NCI-H526 (cell line): ENCODE results near the gene MEIS1.

Experiments used
- DNase-seq, 2 experiments: peaks; one replicate each; lab custom pipeline; 2025; lab: John Stamatoyannopoulos, UW

Gene MEIS1

GRCh38 chr2:66443979-66444861 lies 9.3 kb downstream of the MEIS1 start:
- no peak for DNase-seq

- DNase-seq, result no peak
Observed at GRCh38 chr2:66445076-66445924, 10.4 kb downstream of the MEIS1 start.

GRCh38 chr2:66445925-66446871 lies 11.3 kb downstream of the MEIS1 start:
- no peak for DNase-seq

GRCh38 chr2:66446941-66447340 lies 12.0 kb downstream of the MEIS1 start:
- no peak for DNase-seq

DNA sequence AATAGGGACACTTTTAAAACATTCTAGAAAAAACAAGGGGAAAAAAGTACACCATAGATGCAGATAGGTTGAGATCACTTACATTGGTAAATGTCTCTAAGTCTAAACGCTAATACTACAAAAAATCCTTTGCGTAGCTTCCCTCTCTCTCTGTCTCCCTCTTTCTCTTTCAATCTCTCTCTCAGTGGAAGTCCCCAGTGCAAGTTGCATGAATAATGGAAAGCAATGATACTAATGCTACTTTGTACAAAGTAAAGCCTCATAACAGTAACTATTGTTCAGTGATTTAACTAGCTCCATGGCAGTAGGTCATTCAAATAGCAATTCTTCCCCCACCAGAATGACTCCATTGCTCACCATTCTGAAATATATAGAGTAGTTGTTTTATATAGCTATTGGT lies 12.8 kb downstream of the MEIS1 start:
- no peak for DNase-seq

DNA sequence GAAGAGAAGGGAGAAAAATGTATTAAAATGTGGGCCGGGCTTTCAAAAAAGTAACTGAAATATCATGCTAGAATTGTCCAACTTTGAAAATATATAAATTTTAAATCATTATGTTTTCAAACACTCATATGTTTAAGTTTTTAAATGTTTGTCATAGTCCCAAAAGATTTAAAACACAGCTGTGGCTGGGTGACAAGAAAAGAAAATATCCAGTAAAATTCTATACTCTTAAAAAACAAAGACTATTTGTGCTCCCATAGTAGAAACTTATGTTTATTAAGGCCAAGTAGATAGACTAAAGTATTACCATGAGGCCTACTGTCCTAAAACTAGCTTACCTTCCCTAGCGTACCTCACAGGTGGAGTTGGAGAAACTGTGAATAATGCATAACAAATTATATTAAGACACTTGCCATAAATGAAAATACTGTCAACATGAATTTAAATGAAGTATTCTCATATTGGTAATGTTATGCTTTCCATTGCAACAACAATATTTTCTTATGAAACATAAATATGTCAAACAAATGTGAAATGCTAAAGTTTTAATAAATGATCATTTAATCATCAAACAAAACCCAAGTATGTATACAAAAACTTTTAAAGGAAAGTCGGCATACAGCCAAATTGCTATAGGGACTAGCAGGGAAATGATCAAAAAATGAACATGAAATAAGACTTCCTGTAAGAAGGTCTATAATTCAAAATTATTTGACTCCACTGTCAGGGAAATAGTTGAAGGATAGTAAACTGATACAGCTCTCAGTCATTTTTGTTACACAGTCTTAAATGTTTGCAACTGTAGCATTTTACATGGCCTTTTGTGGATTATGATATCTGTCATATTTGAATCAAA lies 13.4 kb downstream of the MEIS1 start:
- no peak for DNase-seq

DNA sequence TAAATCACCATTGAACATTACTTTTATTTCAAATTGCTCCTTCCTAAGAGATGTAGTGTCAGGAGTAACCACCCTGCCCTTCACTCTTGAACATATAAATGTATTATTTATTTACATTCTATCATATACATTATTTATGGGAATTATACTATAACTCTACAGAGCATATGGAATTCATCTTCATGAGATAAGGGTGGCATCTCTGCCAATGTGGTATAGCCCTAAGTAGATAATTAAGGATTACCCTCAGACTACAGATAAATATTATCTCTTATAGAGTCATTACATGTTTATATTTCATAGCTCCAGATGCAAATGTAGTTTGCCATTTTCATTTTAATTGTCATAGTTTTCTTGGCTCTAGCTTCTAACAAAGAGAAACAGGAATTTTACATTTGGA lies 17.3 kb downstream of the MEIS1 start:
- no peak for DNase-seq

DNA sequence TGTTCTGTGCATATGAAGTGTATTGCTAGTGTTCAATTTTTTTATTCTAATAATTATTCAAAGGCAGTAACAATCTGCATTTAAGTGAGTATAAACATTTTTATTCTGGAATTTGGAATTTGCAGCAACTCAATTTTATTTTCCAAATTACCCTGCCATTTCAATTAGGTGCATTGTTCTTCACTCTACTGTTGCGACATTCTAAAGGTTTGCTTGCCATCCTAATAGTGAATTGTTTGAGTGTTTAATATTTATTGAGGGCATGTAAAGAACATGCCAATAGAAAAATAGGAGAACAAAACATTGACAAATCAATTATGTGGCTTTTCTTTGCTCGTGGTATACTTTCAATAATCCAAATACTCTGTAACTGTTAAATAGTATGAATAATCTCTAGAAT lies 18.0 kb downstream of the MEIS1 start:
- DNase-seq, result no peak

DNA sequence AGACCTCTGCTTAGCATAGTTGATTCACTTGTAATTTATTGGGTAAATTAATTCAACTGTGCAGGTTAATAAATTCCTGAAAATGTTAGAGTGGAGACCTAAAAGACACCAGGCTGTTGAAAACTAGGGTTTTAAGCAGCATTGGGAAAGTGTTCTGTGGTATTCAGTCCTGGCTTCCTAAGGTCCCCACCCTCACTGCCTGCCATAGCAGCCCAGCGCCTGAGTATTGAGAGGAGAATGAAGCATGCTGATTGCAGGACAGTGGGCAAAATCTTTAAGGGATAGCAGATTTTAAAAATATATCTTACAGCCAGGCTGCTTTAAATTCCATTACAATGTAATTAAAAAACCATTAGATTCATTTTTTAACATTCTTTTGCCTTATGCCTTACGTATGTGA lies 20.6 kb downstream of the MEIS1 start:
- no peak for DNase-seq

- no peak for DNase-seq
Observed at GRCh38 chr2:66456183-66457041, 21.5 kb downstream of the MEIS1 start.

- DNase-seq, result no peak
Observed at GRCh38 chr2:66457545-66457944, 22.6 kb downstream of the MEIS1 start.

GRCh38 chr2:66460031-66460430 lies 25.1 kb downstream of the MEIS1 start:
- DNase-seq, result no peak

GRCh38 chr2:66461001-66461663 lies 26.2 kb downstream of the MEIS1 start:
- DNase-seq, result no peak

GRCh38 chr2:66461664-66462500 lies 27.0 kb downstream of the MEIS1 start:
- no peak for DNase-seq

GRCh38 chr2:66462501-66462825 lies 27.5 kb downstream of the MEIS1 start:
- DNase-seq, result no peak

DNA sequence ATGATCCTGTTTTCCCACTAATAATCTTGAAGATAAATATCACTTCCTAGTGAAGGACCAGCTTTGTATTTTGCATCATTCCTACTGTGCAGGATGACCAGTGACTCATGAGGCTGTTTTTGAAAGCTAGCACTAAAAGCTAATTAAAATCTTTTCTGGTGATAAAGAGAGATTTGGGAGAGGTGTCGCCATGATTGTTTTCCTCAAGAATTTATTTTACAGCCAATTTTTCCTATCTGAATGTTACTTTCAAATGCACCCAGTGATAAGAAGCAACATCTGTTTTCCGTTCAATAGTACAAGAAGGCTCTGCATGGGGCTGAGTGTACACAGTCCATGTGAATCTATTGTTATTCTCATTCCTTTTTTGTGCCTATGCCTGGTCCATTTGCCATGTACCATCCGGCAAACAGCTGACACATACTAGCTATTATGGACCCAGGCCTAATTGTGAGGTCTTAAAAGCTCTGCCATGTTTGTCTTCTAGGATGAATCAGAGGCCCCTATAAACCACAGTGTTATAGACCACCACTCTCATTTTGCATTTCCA lies 28.4 kb downstream of the MEIS1 start:
- DNase-seq, result no peak

DNA sequence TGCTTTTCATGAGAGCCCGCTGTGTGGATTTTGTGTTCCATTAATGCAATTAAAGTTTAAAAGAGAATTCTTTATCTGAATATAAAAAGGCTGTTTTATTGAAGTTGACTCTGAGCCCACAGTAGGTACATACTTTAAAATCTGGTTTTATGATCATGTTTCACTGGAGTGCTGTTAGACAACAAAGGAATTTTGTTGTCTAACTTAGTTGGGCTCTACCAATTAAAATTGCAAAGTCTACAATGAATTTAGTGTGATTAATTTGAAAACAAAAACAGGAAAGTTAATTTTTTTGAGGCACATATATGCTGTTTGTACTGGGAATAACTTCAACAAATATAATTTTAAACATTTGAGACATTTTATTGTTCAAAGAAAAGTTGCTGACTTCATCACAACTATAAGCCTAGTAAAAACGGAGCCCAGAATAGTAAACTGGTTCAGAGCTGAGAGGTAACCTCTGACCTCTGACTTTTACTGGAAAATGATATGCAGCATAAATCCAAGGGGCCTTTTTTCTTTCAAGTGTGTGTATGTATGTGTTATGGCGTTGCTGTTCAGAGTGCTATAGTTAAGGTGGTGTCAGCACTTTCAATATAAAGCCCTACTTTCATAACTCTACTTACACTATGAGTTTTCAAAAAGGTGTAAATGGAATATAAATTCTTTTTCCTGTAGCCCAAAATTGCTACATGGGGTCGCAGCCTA lies 30.2 kb downstream of the MEIS1 start:
- no peak for DNase-seq

DNA sequence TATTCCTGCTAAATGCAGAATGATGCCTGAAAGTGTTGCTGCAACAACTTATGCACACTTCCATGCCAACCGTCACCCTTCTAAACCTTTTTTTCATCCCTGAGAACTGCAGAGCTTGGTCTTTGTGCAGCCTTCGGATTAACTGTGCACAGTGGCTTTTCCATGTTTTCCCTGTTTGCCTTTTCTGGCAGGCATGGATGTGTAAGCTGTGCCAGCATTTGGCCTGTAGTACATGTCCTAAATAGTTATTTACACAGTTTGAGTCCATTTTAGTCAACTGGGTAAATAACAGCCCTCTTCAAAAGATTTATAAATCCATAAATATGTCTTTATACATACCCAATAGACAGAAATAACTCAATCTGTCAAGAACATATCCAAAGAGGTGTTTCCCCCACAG lies 31.5 kb downstream of the MEIS1 start:
- DNase-seq, result no peak
